Mucosa of descending colon (tissue), 3 donors: Measurements from ENCODE around the gene TTLL3. TPM values are rescaled to one million over a fixed set of nuclear protein-coding genes. Genes with fewer than 3 reads are reported as not detected.
"Not testable (repeated sequence)": the region's sequence is repeated elsewhere in the genome, so short reads cannot be mapped to it uniquely, and the experiment has no call there.

Experiments used
- ATAC-seq: fragments of 200-7000 bp; cut with Tn5 transposase; one replicate; pipeline ENCODE4 v1.9.1; 2020; ENCODE audit warnings: mild to moderate bottlenecking, moderate library complexity
- DNase-seq, 3 donors: peaks; one replicate each; pipeline ENCODE4 v3.0.0-alpha.2; 2020
- H3K36me3 ChIP-seq: fragments of 200-600 bp; one replicate; pipeline ENCODE4 v1.8.0; 2021; ENCODE audit warnings: low read depth, mild to moderate bottlenecking
- H3K4me1 ChIP-seq: fragments of 200-600 bp; one replicate; pipeline ENCODE4 v1.8.0; 2021; ENCODE audit warnings: low read depth, mild to moderate bottlenecking
- H3K4me3 ChIP-seq: fragments of 200-600 bp; one replicate; pipeline ENCODE4 v1.8.0; 2021; ENCODE audit warnings: mild to moderate bottlenecking
- H3K9me3 ChIP-seq: fragments of 200-600 bp; one replicate; pipeline ENCODE4 v1.8.0; 2021; ENCODE audit warnings: mild to moderate bottlenecking
- intact Hi-C, 2 donors: fragments of 100-400 bp; cut with DNase I in 1 of 2; cut with micrococcal nuclease in 1 of 2; formaldehyde crosslinking; loops; one replicate each; pipeline versions ENCODE4 v1.11.0 to v1.11.1; 2022; cut with DNase I, micrococcal nuclease
- total RNA-seq, 3 donors: library from RNA; stranded (reverse); fragmentation: NEBNext Ultra II Directional in 2 of 3; extraction: Animal tissue kit (Norgen Biotek cat#: 25700) in 2 of 3; gene quantifications; one replicate each; pipeline versions ENCODE4 v1.2.1 to v1.2.4, GENCODE V29; 2021 to 2023
- TF ChIP-seq, protein P1 (sequence below): fragments of 200-600 bp; IDR thresholded peaks from one replicate; pipeline ENCODE4 v1.8.0; 2022; ENCODE audit warnings: antibody characterized with exemption, mild to moderate bottlenecking
- donor health status: DM: no; HTN: no; CAD: no; lungs with moderate emphysema.
- donor health status: DM: no; HTN: no; CAD: no.
- donor health status: DM: no; HTN: yes; CAD: no.

Gene TTLL3
- total RNA-seq, 3 donors from 2014 or later: 37.0 to 63.9 (median 47.7) TPM

GRCh38 chr3:9867106-9867505 lies 57.0 kb downstream of the TTLL3 start:
- TF ChIP-seq, protein P1, sequence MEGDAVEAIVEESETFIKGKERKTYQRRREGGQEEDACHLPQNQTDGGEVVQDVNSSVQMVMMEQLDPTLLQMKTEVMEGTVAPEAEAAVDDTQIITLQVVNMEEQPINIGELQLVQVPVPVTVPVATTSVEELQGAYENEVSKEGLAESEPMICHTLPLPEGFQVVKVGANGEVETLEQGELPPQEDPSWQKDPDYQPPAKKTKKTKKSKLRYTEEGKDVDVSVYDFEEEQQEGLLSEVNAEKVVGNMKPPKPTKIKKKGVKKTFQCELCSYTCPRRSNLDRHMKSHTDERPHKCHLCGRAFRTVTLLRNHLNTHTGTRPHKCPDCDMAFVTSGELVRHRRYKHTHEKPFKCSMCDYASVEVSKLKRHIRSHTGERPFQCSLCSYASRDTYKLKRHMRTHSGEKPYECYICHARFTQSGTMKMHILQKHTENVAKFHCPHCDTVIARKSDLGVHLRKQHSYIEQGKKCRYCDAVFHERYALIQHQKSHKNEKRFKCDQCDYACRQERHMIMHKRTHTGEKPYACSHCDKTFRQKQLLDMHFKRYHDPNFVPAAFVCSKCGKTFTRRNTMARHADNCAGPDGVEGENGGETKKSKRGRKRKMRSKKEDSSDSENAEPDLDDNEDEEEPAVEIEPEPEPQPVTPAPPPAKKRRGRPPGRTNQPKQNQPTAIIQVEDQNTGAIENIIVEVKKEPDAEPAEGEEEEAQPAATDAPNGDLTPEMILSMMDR: no peak
- intact Hi-C loops: no loop called here
- DNase-seq: no peak
- H3K4me3 ChIP-seq: no peak overlapping the region
- H3K4me1 ChIP-seq: peaks cover 12% of the 10 kb centered on the region
- H3K9me3 ChIP-seq: no peaks in the 10 kb centered on the region
- no peaks in the 10 kb centered on the region for H3K36me3 ChIP-seq
- ATAC-seq: no peak

GRCh38 chr3:9869955-9870354 lies 59.9 kb downstream of the TTLL3 start:
- no peaks in the 10 kb centered on the region for H3K36me3 ChIP-seq
- TF ChIP-seq, protein P1: no peak
- no peak overlapping the region for H3K4me3 ChIP-seq
- DNase-seq (no peak), ATAC-seq (no peak)
- no peaks in the 10 kb centered on the region for H3K4me1 ChIP-seq
- H3K9me3 ChIP-seq: no peaks in the 10 kb centered on the region
- intact Hi-C loops: no loop called here

- H3K36me3 ChIP-seq: no peaks in the 10 kb centered on the region
- DNase-seq: no peak
- intact Hi-C loops: no loop called here
- H3K9me3 ChIP-seq: no peaks in the 10 kb centered on the region
- no peak for ATAC-seq
- no peak overlapping the region for H3K4me3 ChIP-seq
- TF ChIP-seq, protein P1: no peak
- H3K4me1 ChIP-seq: no peaks in the 10 kb centered on the region
Observed at GRCh38 chr3:9870978-9871377, 60.9 kb downstream of the TTLL3 start.

DNA sequence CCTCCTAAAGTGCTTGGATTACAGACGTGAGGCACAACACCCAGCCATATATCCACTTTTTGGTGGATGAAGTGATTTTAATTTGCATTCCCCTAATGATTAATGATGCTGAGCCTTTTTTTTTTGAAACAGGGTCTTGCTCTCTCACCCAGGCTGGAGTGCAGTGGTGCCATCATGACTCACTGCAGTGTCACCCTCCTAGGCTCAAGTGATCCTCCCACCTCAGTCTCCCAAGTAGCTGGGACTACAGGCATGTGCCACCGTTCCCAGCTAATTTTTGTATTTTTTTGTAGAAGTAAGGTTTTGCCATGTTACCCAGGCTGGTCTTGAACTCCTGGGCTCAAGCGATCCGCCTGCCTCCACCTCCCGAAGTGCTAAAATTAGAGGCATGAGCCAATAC lies 62.0 kb downstream of the TTLL3 start:
- H3K36me3 ChIP-seq, H3K9me3 ChIP-seq, ATAC-seq, H3K4me1 ChIP-seq, H3K4me3 ChIP-seq, DNase-seq, intact Hi-C loops: not testable (repeated sequence)

- Histone ChIP-seq H3K9me3 (no peaks in the 10 kb centered on the region), H3K36me3 (no peaks in the 10 kb centered on the region), H3K4me1 (no peaks in the 10 kb centered on the region), H3K4me3 (no peak overlapping the region)
- intact Hi-C loops: no loop called here
- ATAC-seq (no peak), DNase-seq (no peak)
- TF ChIP-seq, protein P1: no peak
Observed at GRCh38 chr3:9875448-9875847, 65.4 kb downstream of the TTLL3 start.

- intact Hi-C loops, ATAC-seq, DNase-seq, H3K36me3 ChIP-seq, H3K4me3 ChIP-seq, H3K9me3 ChIP-seq, H3K4me1 ChIP-seq: not testable (repeated sequence)
Observed at GRCh38 chr3:9876255-9876654, 66.2 kb downstream of the TTLL3 start.

GRCh38 chr3:9876991-9877390 lies 66.9 kb downstream of the TTLL3 start:
- intact Hi-C loops: no loop called here
- DNase-seq: no peak
- no peaks in the 10 kb centered on the region for H3K9me3 ChIP-seq
- H3K4me3 ChIP-seq: no peak overlapping the region
- H3K36me3 ChIP-seq: no peaks in the 10 kb centered on the region
- TF ChIP-seq, protein P1: no peak
- ATAC-seq: no peak
- H3K4me1 ChIP-seq: no peaks in the 10 kb centered on the region
